GM13977 (cell line): Measurements from ENCODE around the gene IGSF5.

Source experiments
- DNase-seq: peaks from one replicate; pipeline ENCODE4 v3.0.0; 2012; ENCODE audit warnings: low spot score
- in situ Hi-C: fragments of 300-500 bp; cut with MboI; formaldehyde crosslinking; loops from one replicate; pipeline ENCODE4 v1.12.0; 2022; ENCODE audit warnings: low sequenced_read_pairs, low pct_unique_long_range_greater_than_20kb, mixed read lengths, inconsistent platforms; ENCODE audit not compliant: unreplicated experiment
- TF ChIP-seq, protein P1 (sequence below): IDR thresholded peaks from 2 replicates; pipeline ENCODE4 v1.5.1; 2012; ENCODE audit warnings: mild to moderate bottlenecking, control low read depth; ENCODE audit not compliant: insufficient read depth; ENCODE audit errors: extremely low read depth, missing control alignments

The IGSF5 gene

DNA sequence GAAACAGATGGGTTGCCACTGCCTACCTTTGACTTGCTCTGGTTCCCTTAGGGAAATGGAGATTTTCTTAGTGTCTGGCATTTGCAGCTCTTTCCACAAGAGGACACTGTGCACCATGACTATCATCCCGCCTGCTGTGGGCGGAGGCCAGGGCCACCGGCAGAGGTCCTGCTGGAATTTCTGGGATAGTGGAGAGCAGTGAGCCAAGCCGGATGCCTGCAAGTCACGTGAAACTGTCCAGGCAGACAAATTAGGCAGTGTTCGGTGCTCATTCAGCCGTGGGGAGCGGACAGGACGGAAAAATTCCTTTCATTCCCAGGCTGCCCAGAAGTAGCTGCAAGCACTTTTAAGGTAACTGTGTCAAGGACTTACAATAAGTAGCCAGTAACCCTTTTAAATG lies 43.4 kb downstream of the IGSF5 start:
- TF ChIP-seq, protein P1, sequence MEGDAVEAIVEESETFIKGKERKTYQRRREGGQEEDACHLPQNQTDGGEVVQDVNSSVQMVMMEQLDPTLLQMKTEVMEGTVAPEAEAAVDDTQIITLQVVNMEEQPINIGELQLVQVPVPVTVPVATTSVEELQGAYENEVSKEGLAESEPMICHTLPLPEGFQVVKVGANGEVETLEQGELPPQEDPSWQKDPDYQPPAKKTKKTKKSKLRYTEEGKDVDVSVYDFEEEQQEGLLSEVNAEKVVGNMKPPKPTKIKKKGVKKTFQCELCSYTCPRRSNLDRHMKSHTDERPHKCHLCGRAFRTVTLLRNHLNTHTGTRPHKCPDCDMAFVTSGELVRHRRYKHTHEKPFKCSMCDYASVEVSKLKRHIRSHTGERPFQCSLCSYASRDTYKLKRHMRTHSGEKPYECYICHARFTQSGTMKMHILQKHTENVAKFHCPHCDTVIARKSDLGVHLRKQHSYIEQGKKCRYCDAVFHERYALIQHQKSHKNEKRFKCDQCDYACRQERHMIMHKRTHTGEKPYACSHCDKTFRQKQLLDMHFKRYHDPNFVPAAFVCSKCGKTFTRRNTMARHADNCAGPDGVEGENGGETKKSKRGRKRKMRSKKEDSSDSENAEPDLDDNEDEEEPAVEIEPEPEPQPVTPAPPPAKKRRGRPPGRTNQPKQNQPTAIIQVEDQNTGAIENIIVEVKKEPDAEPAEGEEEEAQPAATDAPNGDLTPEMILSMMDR = no peak
- in situ Hi-C loops = no loop called here

DNA sequence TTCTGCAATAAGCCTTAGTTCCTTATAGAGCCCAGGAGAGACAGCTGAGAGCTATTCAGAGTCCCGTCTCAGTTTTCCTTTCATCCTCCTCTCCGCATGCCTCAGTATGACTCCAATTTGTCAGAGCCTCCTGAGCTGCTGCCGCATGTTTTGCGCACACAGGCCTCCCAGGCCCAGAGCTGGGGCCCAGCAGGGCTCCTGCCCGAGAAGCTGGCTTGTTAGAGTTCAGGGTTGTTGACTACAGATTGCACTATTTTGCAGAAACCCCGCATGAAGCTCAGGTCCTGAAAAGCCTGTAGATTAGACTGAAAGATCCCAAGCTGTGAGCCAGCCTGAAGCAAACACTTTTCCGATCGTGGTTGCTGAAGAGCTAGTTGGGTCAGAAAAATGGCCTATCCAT lies 51.5 kb downstream of the IGSF5 start:
- TF ChIP-seq, protein P1 = no peak
- DNase-seq = no peak
- in situ Hi-C loops = no loop called here

More for the DNA sequence above, 43.4 kb downstream of the IGSF5 start:
- DNase-seq = no peak

DNA sequence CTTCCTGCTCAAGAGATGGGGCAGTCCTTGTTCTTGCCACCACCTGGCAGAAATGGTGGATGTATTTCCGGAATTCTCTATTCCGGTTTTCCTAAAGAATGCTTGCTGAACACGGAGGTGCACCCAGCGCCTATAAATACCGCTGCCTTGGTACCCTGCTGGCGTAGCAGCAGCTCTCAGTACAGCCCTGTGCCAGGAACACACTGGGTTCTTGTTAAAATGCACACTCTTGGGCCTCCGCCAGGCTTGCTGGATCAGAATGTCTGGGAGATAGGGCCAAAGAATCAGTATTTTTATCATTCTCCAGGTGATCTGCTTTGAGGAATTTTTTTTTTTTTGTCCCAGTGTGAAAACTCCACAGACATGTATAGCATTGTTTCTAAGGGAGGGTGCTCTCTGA lies 54.2 kb downstream of the IGSF5 start:
- DNase-seq = no peak
- in situ Hi-C loops = no loop called here

DNA sequence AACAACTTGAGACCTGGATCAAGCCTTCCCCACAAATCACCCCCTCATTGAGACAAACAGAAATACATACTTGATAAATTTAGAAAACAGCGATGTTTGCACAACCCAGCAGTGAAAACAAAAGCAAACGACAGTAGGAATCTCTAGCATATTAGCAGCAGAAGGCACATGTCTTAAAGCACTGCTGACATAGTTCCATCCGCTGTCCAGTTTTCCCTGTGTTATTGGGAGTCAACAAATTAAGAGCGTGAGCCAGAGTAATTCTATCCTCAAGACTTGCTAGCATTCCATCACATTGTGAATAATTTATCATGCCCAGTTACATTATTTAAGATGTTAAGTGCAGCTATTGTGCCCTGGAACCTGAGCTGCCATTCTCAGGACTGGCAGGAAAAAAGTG lies 55.3 kb downstream of the IGSF5 start:
- TF ChIP-seq, protein P1 = no peak
- DNase-seq = no peak
- in situ Hi-C loops = no loop called here

More for the DNA sequence above, 54.2 kb downstream of the IGSF5 start:
- TF ChIP-seq, protein P1 = no peak

DNA sequence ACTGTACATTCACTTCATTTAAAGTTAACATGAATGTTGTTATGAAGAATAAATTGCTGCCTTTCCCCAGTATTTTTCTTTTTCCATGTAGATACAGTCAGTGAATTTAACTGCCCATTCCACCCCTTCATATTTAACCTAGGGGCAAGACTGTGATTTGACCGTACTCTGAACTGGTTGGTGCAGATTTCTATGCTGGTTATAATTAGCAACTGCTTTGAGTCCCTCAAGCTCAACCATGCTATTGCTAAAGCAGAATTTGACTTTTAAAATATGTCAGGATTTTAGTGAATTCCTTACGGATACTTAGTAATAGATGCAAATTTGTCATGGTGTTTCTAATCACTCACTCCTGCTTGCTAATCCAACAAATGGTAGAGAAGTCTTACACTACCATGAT lies 57.2 kb downstream of the IGSF5 start:
- DNase-seq = no peak
- TF ChIP-seq, protein P1 = no peak
- in situ Hi-C loops = no loop called here

DNA sequence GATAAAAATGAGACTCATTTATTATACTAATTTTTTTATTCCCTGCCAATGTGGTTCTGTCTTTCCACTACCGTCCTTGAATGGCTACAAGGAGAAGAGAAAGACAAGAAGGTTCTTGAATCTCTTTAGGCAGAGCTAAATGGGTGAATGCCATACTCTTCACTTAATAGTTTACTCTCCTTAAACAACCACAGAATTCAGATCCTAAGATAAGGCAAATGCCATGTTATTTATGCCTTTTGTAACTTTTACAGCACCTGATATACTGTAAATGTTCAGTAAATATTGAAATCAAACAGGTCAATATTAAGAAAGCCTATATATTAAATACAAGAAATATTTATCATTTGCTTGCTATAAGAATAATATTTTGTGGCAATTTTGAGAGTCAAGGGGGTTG lies 58.4 kb downstream of the IGSF5 start:
- TF ChIP-seq, protein P1 = no peak
- DNase-seq = no peak
- in situ Hi-C loops = no loop called here

DNA sequence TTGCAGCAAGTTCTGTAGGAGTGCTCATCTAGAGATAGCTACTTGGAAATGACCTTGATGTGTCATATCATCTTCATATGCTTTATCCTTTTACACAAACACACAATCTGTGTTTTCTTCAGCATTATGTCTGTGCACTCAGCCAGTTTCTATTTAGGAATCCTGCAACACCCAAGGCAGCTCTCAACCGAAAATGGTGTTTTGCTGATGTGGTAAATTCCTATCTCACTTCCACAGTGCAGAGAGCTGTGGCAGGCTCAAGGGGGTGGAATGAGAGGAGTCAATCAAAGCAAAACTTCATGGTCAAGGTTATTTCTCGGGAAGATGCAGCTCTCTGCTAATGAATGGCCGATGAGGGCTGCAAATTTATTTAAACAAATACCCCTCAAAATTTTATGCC lies 59.3 kb downstream of the IGSF5 start:
- TF ChIP-seq, protein P1 = no peak
- in situ Hi-C loops = no loop called here

More for the DNA sequence above, 59.3 kb downstream of the IGSF5 start:
- DNase-seq = no peak
